Measurements from ENCODE around the gene LHX5.

- TF ChIP-seq CTCF (IDR thresholded peaks at IDR 0.05; ENCODE audit: insufficient read depth, low read depth, low read length): no peak
- TF ChIP-seq EZH2 (IDR thresholded peaks at IDR 0.05; ENCODE audit: insufficient read depth, low read length): no peak
Observed at GRCh38 chr12:113512568-113512967, 40.9 kb upstream of the LHX5 start.

All from astrocyte (in vitro differentiated cells and primary cell).